IMR-90 (cell line): ENCODE measurements around the gene ADAMTS13.

Source experiments
- BHLHE40 ChIP-seq: fragments of 150-350 bp; IDR thresholded peaks from 2 replicates; pipeline ENCODE4 v1.6.1; 2016; ENCODE audit warnings: mild to moderate bottlenecking, low read depth, low read length
- CEBPB ChIP-seq: IDR thresholded peaks from 2 replicates; pipeline ENCODE4 v1.6.1; 2012; ENCODE audit warnings: low read depth, low read length, improper control_type of control experiment
- ELK1 ChIP-seq: fragments of 150-350 bp; IDR thresholded peaks from 2 replicates; pipeline ENCODE4 v1.6.1; 2016; ENCODE audit warnings: low read depth, mild to moderate bottlenecking, low read length, moderate library complexity, borderline replicate concordance
- FOS ChIP-seq: fragments of 150-350 bp; IDR thresholded peaks from 2 replicates; pipeline ENCODE4 v1.6.1; 2016; ENCODE audit warnings: low read depth, low read length
- MAFK ChIP-seq: IDR thresholded peaks from 2 replicates; pipeline ENCODE4 v1.6.1; 2012; ENCODE audit warnings: low read depth, low read length, improper control_type of control experiment
- NFE2L2 ChIP-seq: fragments of 150-350 bp; IDR thresholded peaks from 2 replicates; pipeline ENCODE4 v1.6.1; 2016; ENCODE audit warnings: low read depth, mild to moderate bottlenecking, low read length
- POLR2A ChIP-seq: IDR thresholded peaks from 2 replicates; pipeline ENCODE4 v1.6.1; 2012; ENCODE audit warnings: mild to moderate bottlenecking, low read depth, low read length
- RAD21 ChIP-seq: IDR thresholded peaks from 2 replicates; pipeline ENCODE4 v1.6.1; 2012; ENCODE audit warnings: low read length, improper control_type of control experiment
- RCOR1 ChIP-seq: IDR thresholded peaks from 2 replicates; pipeline ENCODE4 v1.6.1; 2012; ENCODE audit warnings: mild to moderate bottlenecking, low read length, improper control_type of control experiment; ENCODE audit not compliant: insufficient replicate concordance
- RFX5 ChIP-seq: IDR thresholded peaks from 2 replicates; pipeline ENCODE4 v1.8.0; 2012; ENCODE audit warnings: low read depth, mild to moderate bottlenecking, low read length, moderate library complexity
- SMC3 ChIP-seq: fragments of 150-350 bp; IDR thresholded peaks from 2 replicates; pipeline ENCODE4 v1.6.1; 2016; ENCODE audit warnings: low read depth, mild to moderate bottlenecking, antibody characterized with exemption, low read length, moderate library complexity
- USF2 ChIP-seq: fragments of 150-350 bp; IDR thresholded peaks from 2 replicates; pipeline ENCODE4 v1.6.1; 2017; ENCODE audit warnings: mild to moderate bottlenecking, antibody characterized with exemption, low read length, low read depth
- TF ChIP-seq, protein P1 (sequence below): conservative IDR thresholded peaks from 2 replicates; pipeline ENCODE4 v1.5.1; 2012; ENCODE audit warnings: mild to moderate bottlenecking, low read depth, low read length, improper control_type of control experiment

DNA sequence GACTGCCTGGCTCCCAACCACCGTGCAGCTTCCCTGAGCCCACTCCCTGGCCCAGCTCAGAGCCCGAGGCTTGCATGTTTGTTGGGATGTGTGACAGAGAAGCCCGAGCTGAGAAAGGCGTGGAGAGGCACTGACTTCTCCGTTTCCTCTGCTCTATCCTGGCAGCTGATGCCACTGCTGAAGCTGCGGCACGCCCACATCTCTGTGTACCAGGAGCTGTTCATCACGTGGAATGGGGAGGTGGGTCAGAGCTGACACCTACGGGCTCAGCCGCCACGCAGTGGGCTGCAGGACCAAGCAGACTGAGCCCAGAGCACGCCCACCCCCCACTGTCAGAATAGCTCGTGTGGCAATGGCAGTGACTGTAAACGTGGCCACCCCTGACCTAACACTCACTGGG lies 36.7 kb upstream of the ADAMTS13 start:
- TF ChIP-seq USF2 (no peak), POLR2A (no peak), RAD21 (no peak), SMC3 (no peak), ELK1 (no peak), FOS (no peak), MAFK (no peak), CEBPB (no peak), NFE2L2 (no peak), RCOR1 (no peak), RFX5 (no peak), BHLHE40 (no peak)
- TF ChIP-seq, protein P1, sequence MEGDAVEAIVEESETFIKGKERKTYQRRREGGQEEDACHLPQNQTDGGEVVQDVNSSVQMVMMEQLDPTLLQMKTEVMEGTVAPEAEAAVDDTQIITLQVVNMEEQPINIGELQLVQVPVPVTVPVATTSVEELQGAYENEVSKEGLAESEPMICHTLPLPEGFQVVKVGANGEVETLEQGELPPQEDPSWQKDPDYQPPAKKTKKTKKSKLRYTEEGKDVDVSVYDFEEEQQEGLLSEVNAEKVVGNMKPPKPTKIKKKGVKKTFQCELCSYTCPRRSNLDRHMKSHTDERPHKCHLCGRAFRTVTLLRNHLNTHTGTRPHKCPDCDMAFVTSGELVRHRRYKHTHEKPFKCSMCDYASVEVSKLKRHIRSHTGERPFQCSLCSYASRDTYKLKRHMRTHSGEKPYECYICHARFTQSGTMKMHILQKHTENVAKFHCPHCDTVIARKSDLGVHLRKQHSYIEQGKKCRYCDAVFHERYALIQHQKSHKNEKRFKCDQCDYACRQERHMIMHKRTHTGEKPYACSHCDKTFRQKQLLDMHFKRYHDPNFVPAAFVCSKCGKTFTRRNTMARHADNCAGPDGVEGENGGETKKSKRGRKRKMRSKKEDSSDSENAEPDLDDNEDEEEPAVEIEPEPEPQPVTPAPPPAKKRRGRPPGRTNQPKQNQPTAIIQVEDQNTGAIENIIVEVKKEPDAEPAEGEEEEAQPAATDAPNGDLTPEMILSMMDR: no peak
